Calu3 (cell line): ENCODE measurements around the gene HSD17B2. TPM values are rescaled to one million over a fixed set of nuclear protein-coding genes. Genes with fewer than 3 reads are reported as not detected.
"Not testable (repeated sequence)": the region's sequence is repeated elsewhere in the genome, so short reads cannot be mapped to it uniquely, and the experiment has no call there.

Experiments used
- BruUV-seq: library from RNA; stranded (reverse); fragments of 400-500 nt; replicated peaks from 2 replicates; lab custom pipeline; 2021; lab: Mats Ljungman, UMichigan
- CTCF ChIA-PET: fragments of 300-600 bp; sonication (Branson Sonifier 250); formaldehyde crosslinking; loops from one replicate; lab custom pipeline; 2022; ENCODE audit warnings: antibody characterized with exemption; lab: Charles Lee
- DNase-seq: peaks from one replicate; pipeline ENCODE4 v3.0.0; 2022
- H3K27ac Mint-ChIP-seq: one replicate; pipeline ENCODE4 v1.8.0; 2022; ENCODE audit warnings: mixed read lengths; ENCODE audit not compliant: unreplicated experiment
- H3K27me3 Mint-ChIP-seq: one replicate; pipeline ENCODE4 v1.8.0; 2022; ENCODE audit warnings: mixed read lengths; ENCODE audit not compliant: unreplicated experiment
- H3K36me3 Mint-ChIP-seq: one replicate; pipeline ENCODE4 v1.8.0; 2022; ENCODE audit warnings: mild to moderate bottlenecking, moderate library complexity, mixed read lengths; ENCODE audit not compliant: insufficient read depth, unreplicated experiment
- H3K4me1 Mint-ChIP-seq: one replicate; pipeline ENCODE4 v1.8.0; 2022; ENCODE audit warnings: mild to moderate bottlenecking, low read depth, mixed read lengths; ENCODE audit not compliant: unreplicated experiment
- H3K4me3 Mint-ChIP-seq: one replicate; pipeline ENCODE4 v1.8.0; 2022; ENCODE audit warnings: mild to moderate bottlenecking, low read depth, moderate library complexity, mixed read lengths; ENCODE audit not compliant: unreplicated experiment
- H3K9me3 Mint-ChIP-seq: one replicate; pipeline ENCODE4 v1.8.0; 2022; ENCODE audit warnings: low read depth, mixed read lengths; ENCODE audit not compliant: unreplicated experiment
- intact Hi-C: fragments of 100-400 bp; cut with micrococcal nuclease; formaldehyde crosslinking; loops from one replicate; pipeline ENCODE4 v1.10.0; 2022; ENCODE audit not compliant: unreplicated experiment
- total RNA-seq: library from RNA; stranded (reverse); gene quantifications from 2 replicates; pipeline ENCODE4 v1.2.3, GENCODE V29; 2022
- TF ChIP-seq, protein P1 (sequence below): fragments of 200-600 bp; IDR thresholded peaks from one replicate; pipeline ENCODE4 v1.8.0; 2022; ENCODE audit warnings: antibody characterized with exemption; ENCODE audit not compliant: unreplicated experiment

HSD17B2 gene
- total RNA-seq, 1 experiment from 2014 or later = 16.2 TPM

DNA sequence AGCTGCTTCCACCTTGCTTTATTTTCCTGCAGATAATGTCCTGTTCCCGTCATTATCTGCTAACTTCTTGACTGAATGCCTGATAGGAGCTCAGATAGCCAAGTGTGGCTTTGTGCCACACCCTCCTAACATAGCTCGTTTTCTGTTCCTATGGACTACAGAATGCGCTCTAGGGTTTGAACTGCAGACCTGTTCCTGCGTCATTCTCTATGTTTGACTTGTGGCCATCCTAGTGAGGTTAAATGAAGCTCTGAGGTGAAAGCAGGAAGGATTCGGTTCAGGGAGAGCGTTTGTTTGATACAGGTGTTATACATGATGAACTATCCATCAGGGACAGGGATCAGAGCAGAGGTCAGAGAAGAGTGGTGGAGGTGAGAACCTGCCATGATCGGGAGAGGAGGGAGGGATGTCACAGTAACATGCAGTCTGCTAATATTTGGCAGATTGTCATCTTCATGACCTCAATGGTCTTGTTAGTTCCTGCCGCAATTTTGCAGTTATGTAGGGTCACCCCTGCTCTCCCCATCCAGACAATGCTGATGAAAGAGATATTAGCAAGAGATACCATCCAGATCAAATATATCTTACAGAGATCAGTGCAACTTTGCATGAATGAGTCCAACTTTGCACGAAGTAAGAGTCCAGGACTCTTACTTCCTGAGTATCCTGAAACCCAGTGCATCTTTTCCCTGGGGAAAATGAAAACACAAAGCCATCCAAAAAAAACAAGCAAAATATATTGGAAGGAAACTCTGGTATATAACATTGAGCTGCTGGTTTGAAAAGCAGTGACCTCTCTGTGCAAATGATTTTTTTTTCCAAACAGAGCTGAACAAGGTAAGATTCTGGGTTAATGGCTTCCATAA, 102.1 kb downstream of the HSD17B2 start:
- Mint-ChIP-seq H3K9me3 (no peaks in the 10 kb centered on the region), H3K4me3 (no peak overlapping the region), H3K27ac (no peak overlapping the region), H3K4me1 (peaks cover 10% of the 10 kb centered on the region), H3K27me3 (no peaks in the 10 kb centered on the region), H3K36me3 (no peaks in the 10 kb centered on the region)
- no peak for DNase-seq
- CTCF ChIA-PET = no interaction called here
- no TSS peak for BruUV-seq
- intact Hi-C loops = no loop called here
- TF ChIP-seq, protein P1, sequence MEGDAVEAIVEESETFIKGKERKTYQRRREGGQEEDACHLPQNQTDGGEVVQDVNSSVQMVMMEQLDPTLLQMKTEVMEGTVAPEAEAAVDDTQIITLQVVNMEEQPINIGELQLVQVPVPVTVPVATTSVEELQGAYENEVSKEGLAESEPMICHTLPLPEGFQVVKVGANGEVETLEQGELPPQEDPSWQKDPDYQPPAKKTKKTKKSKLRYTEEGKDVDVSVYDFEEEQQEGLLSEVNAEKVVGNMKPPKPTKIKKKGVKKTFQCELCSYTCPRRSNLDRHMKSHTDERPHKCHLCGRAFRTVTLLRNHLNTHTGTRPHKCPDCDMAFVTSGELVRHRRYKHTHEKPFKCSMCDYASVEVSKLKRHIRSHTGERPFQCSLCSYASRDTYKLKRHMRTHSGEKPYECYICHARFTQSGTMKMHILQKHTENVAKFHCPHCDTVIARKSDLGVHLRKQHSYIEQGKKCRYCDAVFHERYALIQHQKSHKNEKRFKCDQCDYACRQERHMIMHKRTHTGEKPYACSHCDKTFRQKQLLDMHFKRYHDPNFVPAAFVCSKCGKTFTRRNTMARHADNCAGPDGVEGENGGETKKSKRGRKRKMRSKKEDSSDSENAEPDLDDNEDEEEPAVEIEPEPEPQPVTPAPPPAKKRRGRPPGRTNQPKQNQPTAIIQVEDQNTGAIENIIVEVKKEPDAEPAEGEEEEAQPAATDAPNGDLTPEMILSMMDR = no peak

DNA sequence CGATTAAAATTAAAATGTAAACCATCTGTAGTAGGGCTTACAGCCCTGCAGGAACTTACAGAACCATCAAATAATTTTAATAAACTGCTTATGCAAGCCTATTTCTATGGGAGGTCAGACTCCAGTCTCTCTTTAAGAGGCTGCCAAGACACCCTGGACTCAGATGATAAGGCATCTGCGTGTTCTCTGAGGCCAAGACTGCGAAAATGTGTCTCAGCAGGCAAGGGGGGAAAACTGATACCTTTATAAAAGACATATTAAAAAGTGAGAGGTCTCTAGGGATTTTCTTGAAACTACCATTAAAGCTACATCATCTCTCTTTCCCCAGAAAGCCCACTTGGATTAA, 102.7 kb downstream of the HSD17B2 start:
- CTCF ChIA-PET = interaction anchor here (1.5 kb wide), 1 partner anchor 93 kb away, joined by 4 read pairs; no protein-coding TSS in a partner anchor
- BruUV-seq = no TSS peak

DNA sequence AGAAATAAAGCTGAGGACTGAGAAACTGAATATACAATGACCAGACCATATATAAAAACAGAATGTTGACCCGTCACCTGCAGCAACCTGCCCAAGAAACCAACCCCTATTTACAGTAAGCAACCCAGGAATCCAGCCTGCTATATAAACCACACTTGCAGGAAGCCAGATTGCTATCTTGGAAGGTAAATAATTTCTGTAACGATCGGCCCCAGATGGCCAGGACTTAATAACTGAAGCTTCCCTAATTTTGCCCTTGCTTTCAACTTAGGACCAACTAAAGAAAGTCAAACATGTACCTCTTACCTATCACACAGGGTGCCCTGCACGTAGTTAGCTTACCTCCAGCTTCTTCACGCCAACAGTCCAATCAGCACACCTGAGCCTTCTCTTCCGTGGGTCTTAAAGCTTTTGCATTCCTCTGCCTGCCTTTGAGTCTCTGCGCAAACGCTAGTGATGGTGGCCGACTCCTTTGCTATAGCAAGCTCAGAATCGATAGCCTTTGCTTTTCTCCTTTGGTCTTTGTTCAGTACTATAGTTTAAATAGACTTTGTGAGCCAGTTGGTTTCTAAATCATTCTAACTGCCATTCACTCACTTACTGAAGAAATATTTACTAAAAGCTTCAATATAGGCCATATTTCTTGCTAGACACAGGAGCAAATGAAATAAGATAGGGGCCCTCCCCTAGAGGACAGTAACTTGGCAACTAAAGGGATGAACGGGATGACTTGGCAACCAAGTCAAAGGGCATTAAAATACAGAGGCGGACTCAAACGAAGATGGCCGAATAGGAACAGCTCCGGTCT, 103.6 kb downstream of the HSD17B2 start:
- CTCF ChIA-PET = interaction anchor here (1.1 to 1.5 kb wide), 2 partner anchors 31 to 92 kb away, joined by 3 to 4 read pairs; partner anchors contain the start of gene MPHOSPH6

More for the DNA sequence above, 102.7 kb downstream of the HSD17B2 start:
- DNase-seq = no peak
- intact Hi-C loops = no loop called here
- Mint-ChIP-seq H3K27me3 (no peaks in the 10 kb centered on the region), H3K4me1 (peaks cover 10% of the 10 kb centered on the region), H3K36me3 (no peaks in the 10 kb centered on the region), H3K27ac (no peak overlapping the region), H3K9me3 (no peaks in the 10 kb centered on the region), H3K4me3 (no peak overlapping the region)
- TF ChIP-seq, protein P1 = no peak

DNA sequence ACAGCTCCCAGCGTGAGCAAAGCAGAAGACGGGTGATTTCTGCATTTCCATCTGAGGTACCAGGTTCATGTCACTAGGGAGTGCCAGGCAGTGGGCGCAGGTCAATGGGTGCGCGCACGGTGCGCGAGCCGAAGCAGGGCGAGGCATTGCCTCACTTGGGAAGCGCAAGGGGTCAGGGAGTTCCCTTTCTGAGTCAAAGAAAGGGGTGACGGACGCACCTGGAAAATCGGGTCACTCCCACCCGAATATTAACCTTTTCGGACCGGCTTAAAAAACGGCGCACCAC, 104.2 kb downstream of the HSD17B2 start:
- peak overlapping the region; percentile 68 for H3K4me3 Mint-ChIP-seq
- CTCF ChIA-PET = interaction anchor here (1.1 to 1.5 kb wide), 2 partner anchors 31 to 91 kb away, joined by 3 to 4 read pairs; partner anchors contain the start of gene MPHOSPH6
- H3K9me3 Mint-ChIP-seq, DNase-seq, BruUV-seq, H3K27me3 Mint-ChIP-seq, H3K36me3 Mint-ChIP-seq, intact Hi-C loops: not testable (repeated sequence)
- H3K27ac Mint-ChIP-seq = peak overlapping the region; percentile 39
- peaks cover 10% of the 10 kb centered on the region for H3K4me1 Mint-ChIP-seq

More for the DNA sequence above, 103.6 kb downstream of the HSD17B2 start:
- TSS peak; percentile 22 for BruUV-seq
- TF ChIP-seq, protein P1 = no peak
- no peaks in the 10 kb centered on the region for H3K9me3 Mint-ChIP-seq
- H3K36me3 Mint-ChIP-seq = no peaks in the 10 kb centered on the region
- H3K4me1 Mint-ChIP-seq = peaks cover 10% of the 10 kb centered on the region
- no peak for DNase-seq
- H3K27ac Mint-ChIP-seq = peak overlapping the region; percentile 39
- intact Hi-C loops = no loop called here
- no peaks in the 10 kb centered on the region for H3K27me3 Mint-ChIP-seq
- H3K4me3 Mint-ChIP-seq = peak overlapping the region; percentile 68
